Hindlimb muscle (tissue), 1 donor: ENCODE results near the gene ZSCAN30. TPM values are rescaled to one million over a fixed set of nuclear protein-coding genes. Genes with fewer than 3 reads are reported as not detected.
A peak's percentile ranks its signal among the peaks of the same experiment; 100 is the strongest.

Source experiments
- DNase-seq: peaks from one replicate; pipeline ENCODE4 v3.0.0-alpha.2; 2013
- polyA plus RNA-seq: library from polyadenylated mRNA; unstranded; fragments of 120-200 nt; gene quantifications from one replicate; pipeline ENCODE4 v1.2.1, GENCODE V29; 2013; ENCODE audit not compliant: insufficient read length

Gene ZSCAN30
- polyA plus RNA-seq, 1 donor = 27.7 TPM

GRCh38 chr18:35278969-35279368 is 11.1 kb downstream of the ZSCAN30 start:
- no peak for DNase-seq

GRCh38 chr18:35278085-35278484 is 11.9 kb downstream of the ZSCAN30 start:
- no peak for DNase-seq

- no peak for DNase-seq
Measured at GRCh38 chr18:35277633-35278032, 12.4 kb downstream of the ZSCAN30 start.

- no peak for DNase-seq
Measured at GRCh38 chr18:35276267-35276666, 13.8 kb downstream of the ZSCAN30 start.

- DNase-seq = no peak
Measured at GRCh38 chr18:35271656-35272055, 18.4 kb downstream of the ZSCAN30 start.

GRCh38 chr18:35268821-35269220 is 21.2 kb downstream of the ZSCAN30 start:
- DNase-seq = no peak

GRCh38 chr18:35267809-35268208 is 22.2 kb downstream of the ZSCAN30 start:
- no peak for DNase-seq

GRCh38 chr18:35267161-35267651 is 22.8 kb downstream of the ZSCAN30 start:
- peak; percentile 87 for DNase-seq

- DNase-seq = no peak
Measured at GRCh38 chr18:35264409-35264808, 25.6 kb downstream of the ZSCAN30 start.

- DNase-seq = no peak
Measured at GRCh38 chr18:35256947-35257346, 33.1 kb downstream of the ZSCAN30 start.

GRCh38 chr18:35253655-35254287 is 36.3 kb downstream of the ZSCAN30 start:
- DNase-seq = no peak

GRCh38 chr18:35252466-35252865 is 37.6 kb downstream of the ZSCAN30 start:
- DNase-seq = no peak

GRCh38 chr18:35248429-35248828 is 41.6 kb downstream of the ZSCAN30 start:
- DNase-seq = no peak

- no peak for DNase-seq
Measured at GRCh38 chr18:35247412-35248249, 42.4 kb downstream of the ZSCAN30 start.

- no peak for DNase-seq
Measured at GRCh38 chr18:35246831-35247230, 43.2 kb downstream of the ZSCAN30 start.

- no peak for DNase-seq
Measured at GRCh38 chr18:35245719-35246317, 44.2 kb downstream of the ZSCAN30 start.

- DNase-seq = no peak
Measured at GRCh38 chr18:35244671-35245070, 45.4 kb downstream of the ZSCAN30 start.

GRCh38 chr18:35242426-35242825 is 47.6 kb downstream of the ZSCAN30 start:
- DNase-seq = no peak

GRCh38 chr18:35241448-35241804 is 48.6 kb downstream of the ZSCAN30 start:
- no peak for DNase-seq

- DNase-seq = peak; percentile 99
Measured at GRCh38 chr18:35240664-35241447, 49.2 kb downstream of the ZSCAN30 start, which contains the start of gene ZNF397. Gene ZNF397 (plus strand): TSS chr18:35241034. CDS start chr18:35242471, 1,437 bp downstream.

- no peak for DNase-seq
Measured at GRCh38 chr18:35239314-35239713, 50.7 kb downstream of the ZSCAN30 start.

GRCh38 chr18:35236571-35237363 is 53.3 kb downstream of the ZSCAN30 start:
- DNase-seq = no peak
